GM19043 (cell line): ENCODE results near the gene SSBP3.
A peak's percentile ranks its signal among the peaks of the same experiment; 100 is the strongest.

Experiments used
- ATAC-seq: cut with Tn5 transposase; IDR thresholded peaks from one replicate; pipeline ENCODE4 v1.9.1; 2021; ENCODE audit warnings: low read depth; ENCODE audit not compliant: unreplicated experiment

The SSBP3 gene

DNA sequence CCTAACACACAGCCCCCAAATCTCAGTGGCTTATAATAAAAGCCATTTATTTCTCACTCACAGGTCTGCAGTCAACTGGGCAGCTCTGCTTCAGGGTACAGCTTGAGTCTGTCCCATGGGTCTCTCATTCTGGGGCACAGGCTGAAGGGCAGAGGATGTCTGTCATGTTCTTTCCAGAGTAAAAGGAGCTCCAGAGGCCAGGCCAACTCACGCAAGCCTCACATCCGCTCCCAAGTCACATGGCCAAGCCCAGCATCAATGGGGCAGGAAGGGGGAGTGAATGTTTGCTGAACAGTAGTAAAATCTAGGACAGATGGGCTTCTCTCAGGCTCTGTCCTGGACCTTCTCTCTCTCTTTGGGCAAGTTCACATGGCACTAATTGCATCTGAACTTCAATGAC lies 7.1 kb upstream of the SSBP3 start:
- ATAC-seq: no peak

DNA sequence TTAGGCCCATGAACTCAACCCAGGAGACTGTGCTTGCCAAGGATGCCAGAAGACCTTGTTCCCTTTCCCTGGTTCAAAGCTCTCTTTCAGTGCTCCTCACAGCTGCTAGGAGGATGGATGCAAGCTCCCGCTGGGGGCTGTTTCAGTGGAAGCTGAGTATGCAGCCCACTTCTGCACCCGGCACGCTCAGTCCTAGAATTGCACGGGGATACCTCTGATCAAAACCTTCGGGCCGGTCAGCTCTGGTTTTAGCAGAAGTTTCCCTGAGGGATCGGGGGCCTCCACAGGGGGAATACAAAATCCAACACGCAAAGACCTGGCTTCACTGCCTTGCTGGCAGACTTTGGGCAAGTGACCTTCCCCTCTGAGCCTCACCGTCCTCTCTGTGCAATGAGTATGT lies 4.2 kb upstream of the SSBP3 start:
- no peak for ATAC-seq

DNA sequence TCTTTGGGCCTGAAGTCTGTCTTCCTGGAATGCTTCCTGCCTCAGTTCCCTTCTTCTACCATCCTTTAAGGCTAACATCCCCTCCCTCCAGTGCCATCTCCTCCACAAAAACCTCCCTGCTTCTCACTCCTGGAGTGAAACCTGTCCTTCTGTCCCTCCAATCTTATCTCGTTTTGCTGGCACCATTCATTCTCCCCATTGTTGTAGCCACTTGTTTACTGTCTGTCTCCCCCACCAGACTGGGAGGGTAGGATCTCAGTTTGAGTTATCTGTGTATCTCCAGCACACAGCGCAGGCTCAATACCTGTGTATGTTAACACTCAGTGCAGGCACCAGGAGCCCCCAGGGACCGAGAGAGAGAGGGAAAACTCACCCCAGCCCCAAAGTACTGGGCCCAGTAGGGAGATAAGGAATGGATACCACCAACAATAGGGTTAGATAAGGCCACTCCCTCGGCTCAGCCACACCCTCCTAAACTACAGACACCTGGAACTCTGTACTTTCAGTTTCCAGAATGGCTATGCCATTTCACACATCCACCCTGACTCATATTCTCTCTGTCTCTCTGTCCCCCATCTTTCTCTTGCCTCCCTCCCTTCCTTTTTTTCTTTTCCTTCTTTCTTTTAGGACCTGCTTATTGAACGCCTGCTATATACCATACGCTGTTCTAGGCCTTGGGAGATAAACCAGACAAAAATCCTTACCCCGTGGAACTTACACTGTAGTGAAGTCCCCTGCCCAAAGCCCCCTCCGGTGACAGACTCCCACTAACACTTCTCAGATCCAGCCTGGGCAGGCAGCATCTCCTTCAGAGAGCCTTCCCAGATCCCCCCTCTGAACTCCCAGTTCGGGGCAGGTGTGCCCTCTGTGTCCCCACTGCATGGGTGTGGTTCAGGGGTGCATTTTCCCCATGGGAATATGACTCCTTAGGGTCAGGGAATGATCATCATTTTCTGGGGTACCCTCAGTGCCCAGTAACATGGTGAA lies 3.3 kb upstream of the SSBP3 start:
- peak; percentile 48 for ATAC-seq

DNA sequence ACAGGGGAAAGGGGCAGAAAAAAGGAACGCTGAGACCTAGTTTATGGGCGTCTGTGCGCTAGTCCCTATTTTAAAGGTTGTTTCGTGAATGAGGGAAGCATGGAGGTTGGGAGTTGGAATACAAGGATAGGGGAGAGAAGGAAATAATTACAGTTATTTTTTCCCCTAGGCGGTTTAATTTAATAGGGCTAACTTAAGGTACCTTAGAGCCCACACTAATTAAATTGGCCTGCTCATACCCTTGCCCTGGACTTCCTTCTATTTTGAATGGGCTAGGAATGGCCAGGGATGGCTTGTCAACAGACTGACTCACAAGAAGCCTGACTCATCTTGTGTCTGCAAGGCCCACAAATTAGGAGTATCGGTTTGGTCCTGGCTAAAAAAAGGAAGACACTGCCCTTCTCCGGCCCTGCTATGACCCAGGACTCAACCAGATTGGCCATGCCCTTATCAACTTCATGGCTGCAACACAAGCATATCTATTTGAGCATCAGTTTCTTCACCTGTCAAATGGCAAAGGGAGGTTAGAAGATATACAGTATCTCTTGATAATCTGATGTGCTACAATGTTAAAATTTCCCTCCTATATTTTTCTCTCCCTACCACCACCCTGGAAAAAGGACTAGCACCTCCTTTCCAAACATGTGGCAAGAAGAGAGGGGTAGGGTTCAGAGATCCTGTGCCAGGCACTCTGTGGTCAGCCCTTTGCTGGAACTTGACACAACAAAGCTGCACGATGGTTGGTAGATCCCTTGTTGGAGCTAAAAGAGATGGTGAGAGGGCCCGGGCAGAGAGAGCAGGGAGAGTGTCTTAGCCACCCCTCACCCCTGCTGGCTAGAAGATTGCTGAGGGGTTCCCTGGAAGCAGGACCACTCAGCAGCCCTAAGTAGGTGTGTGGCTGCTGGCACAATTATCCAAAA lies 2.2 kb upstream of the SSBP3 start:
- ATAC-seq: no peak

DNA sequence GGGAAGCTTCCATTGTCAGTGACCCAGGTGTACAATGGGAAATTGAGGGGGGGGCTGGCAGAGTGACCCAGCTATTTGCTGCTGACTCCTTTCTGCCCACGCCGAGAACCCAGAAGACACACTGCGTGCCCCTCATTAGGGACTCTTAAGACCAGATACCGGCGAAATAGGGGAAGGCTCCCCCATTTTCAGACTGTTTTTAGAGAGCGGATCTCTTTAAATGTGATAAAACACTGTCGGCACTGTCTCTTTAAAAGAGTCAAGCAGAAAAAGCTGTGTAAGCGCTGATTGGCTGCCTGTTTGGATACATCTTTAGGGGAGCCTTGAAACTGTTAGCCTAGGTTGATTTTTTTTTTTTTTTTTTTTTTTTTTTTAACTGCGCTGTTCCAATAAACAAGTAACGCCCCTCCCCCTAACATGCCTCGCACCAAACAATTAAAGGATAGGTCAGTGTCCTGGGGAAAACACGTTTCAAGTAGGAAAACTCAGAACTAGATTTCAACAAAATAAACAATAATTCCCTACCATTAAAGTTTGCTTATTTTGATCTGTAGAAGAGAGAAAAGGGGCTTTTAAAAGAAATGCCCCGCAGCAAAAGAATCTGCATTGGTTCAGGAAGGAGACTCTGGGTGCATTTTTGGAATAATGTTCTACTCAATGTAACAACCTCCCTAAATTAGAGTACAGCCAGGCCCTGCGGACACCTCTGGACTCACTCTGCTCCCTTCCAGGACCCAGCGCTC lies 1.4 kb upstream of the SSBP3 start:
- ATAC-seq: no peak

DNA sequence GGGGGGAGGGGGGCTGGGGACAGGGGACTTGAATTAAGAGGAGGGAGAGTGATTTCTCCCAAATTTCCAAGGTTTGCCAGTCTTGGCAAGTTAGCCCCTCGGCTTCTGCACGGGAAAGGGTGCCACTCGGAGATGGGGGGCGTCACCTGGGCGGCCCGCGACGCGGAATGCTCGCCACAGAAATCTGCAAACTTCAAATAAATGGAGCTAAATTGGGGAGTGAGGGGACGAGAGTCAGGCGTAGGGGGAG lies 885 bp upstream of the SSBP3 start:
- ATAC-seq: no peak

DNA sequence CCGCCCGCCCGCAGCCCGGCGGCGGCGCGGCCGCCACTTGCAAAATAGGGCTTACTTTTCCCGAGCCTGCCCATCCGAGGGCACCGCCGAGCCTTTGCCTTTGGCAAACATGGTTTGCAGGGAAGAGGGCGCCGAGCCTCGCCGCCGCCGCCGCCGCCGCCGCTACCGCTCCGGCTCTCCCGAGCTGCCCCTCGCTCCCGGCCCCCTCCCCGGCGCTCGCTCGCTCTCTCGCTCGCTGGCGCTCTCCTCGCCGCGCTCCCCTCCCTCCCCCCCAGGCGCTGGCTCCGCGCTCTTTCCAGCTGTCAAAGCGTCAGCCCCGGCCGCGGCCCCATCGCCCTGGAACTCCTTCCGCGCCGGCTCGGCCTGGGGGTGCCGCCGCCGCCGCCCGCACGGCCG lies 298 bp downstream of the SSBP3 start:
- ATAC-seq: no peak

DNA sequence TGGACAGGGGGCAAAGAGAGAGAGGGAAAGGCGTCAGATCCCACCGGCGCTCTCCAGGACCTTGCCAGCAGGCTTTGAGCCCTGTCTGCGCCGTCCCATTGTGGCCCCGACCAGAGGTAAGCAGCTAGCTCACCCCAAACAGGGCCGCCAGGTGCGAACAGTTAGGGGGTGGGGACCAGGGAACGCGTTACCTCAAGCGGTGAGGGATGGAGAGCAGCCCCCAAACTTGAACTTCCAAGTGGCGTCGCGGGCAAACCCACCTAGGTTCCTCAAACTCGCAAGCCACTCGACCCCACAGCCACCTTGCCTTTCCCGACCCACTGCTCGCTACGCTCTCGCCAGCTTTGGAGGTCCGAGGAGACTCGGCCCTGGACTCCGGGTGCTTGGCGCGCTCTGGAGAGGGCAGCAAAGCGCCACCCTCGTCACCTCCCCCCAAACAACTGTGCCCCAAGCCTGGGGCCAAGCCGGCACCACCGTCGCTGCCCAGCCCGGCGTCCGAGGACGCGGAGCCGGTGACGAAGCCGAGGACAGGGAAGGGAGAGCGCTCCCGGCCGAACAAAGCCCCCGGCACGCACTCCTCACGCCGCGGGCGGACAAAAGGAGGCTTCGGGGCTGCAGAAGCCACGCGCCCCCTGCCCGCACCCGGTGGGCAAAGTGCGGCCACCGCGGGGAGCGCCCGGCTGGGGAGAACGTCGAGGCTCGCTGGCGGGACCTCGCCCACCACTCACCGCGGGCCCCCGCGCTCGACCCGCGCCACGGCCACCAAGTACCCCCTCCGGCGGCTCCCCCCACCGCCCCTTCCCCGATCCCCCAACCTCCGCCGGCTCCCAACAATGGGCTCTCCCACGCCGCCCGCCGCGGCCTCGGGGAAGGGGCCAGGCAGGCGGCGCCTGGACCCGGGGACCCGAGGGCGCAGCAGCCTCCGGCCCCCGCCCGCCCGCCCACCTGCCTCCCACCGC lies 976 bp downstream of the SSBP3 start:
- ATAC-seq: no peak

DNA sequence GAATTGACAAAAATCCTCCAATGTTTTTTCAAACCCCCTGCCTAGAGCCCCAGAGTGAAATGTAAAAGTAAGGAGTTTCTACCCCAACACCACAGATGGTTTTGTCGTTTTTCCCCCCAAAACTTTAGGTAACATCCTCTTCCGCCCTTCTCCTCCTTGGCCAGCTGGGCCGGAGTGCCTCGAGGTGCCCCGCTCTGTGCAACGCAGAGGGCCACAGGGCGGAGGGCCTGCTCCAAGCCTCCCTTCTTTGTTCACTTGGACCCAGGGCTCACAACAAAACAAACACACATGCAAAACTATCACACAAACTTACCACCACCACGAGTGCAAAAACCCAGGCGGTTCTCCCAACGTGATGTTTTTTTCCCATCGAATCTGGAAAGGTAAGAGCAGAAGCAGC lies 1.9 kb downstream of the SSBP3 start:
- ATAC-seq: no peak

DNA sequence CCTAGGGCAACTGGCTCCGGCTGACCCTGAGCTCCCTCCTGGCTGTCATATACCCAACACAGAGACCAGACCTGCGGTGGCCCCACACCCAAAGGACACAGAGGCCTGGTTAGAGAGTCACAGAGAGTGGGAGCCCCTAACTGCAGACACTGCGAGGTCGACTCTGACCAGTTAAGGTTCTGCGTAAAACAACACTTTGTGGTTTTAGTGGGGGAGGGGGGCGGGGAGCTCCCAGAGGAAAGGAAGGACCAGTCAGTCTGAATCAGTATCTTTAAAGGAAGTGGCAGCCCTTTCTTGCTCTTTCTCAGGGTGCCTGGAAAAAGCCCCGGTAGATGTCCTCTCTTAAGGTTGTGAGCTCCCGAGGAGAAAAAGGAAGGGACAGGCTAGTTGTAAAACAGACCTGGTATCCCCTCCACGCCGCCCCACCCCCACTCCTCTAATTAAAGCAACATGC lies 2.4 kb downstream of the SSBP3 start:
- no peak for ATAC-seq

DNA sequence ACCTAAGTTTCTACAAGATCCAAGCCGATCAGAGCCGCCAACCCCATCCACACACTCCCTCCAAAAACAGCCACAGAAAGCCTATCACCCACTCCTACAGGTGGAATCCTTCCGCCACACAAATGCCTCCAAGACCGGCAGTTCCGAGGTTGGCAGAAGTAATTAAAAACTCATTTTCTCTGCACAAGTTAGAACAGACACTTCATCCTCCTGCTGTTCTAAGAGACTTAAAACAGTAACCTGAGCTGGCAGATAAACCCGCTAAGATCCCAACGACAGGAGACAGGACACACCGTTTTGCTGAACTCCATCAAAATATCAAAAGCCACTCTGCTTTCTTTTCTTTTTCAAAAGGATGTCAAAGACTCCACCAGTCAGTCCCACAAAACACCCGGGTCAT lies 2.8 kb downstream of the SSBP3 start:
- ATAC-seq: no peak

DNA sequence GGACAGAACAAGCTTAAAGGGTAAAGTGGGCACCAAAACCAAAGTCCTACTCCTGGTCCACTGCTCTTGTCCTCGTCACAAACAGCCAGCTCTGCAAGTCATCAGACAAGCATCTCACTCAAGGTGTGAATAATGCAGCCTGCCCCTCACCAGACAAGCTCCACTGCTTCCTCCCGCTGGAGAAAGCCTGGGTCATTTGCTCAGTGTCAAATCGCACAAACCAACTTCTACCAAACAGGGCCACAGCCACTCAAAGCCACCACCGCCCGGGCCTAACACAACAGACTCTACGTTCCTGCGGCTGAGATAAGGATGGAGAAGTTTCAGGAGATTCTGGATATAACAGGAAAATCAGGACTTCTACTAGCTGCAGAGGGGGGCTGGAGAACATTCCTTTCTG lies 3.3 kb downstream of the SSBP3 start:
- ATAC-seq: no peak

DNA sequence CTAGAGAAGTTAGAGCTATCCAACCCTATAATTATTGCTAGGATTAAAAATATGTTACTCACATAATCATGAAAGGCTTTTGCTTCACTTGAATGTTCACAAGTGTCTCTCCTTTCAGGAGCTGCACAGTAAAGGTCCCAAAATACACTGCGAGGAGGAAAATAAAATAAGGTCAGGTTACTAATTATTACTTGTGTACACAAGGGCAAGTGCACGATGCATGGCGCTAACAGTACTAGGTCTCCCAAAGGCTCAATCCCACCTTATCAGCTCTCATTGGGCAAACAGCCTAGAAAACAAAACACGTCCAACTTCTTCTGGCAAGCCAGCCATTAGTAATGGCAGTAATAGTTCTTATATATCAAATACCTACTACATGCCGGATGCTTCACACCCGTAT lies 4.4 kb downstream of the SSBP3 start:
- ATAC-seq: no peak

DNA sequence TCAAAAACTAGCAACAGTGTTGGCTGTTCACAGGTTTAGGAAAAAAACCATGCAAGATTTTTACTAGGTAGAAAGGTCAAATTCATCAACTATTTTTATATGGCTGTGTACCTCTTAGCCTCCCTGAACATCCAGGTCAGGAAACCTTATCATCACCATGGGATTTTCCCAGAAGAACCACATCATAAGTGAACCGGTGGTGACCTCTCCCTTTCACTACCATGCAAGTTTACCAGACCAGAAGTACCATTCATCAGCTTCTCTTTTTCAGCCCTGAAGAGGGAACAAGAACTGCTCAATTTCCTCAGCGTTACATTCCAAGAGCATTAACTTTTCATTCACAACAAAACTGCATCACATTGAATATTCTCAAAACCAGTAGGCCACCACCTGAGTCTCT lies 5.9 kb downstream of the SSBP3 start:
- ATAC-seq: no peak

DNA sequence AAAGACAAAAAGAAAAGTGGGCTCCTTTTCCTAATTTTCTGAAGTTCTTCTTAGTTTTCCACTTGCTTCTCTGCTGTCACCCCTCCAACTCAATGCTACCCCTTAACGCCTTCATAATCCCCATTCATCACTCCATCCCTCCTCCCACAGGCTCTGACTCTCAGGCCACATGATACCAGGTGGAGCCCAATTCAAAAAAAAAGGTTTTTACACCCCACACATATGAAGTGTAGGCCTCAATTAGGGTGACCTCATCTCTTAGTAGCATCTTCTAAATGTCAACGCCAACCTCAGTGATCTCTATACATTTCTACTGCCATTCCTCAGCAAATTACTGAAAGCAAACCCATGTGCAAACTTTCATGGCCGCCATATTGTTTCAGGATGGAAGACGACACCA lies 6.4 kb downstream of the SSBP3 start:
- ATAC-seq: no peak

DNA sequence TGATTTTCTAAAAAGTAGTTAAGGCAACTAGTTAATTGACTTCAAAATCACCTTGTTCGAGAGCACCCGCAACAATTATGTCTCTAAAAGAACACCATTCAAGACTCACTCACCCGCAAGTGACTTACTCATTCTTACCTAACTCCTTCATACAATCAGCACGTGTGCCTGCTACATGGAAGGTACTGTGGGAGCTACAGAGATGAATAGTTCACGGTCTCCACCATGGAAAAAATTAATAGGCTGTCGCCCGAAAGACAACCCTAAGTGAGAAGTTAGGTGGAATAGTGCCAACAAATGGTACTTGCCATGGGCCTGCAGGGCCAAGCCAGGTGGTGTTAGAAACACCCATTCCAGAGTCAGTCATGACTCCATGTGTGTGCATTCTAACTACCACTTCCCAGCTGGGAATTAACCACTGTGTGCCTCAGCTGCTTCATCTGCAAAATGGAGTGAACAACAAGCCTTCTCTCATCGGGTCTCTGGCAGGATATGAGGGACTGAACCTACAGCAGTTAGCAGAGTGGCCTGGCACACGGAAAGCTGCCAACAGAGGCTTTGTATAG lies 7.1 kb downstream of the SSBP3 start:
- ATAC-seq: no peak

DNA sequence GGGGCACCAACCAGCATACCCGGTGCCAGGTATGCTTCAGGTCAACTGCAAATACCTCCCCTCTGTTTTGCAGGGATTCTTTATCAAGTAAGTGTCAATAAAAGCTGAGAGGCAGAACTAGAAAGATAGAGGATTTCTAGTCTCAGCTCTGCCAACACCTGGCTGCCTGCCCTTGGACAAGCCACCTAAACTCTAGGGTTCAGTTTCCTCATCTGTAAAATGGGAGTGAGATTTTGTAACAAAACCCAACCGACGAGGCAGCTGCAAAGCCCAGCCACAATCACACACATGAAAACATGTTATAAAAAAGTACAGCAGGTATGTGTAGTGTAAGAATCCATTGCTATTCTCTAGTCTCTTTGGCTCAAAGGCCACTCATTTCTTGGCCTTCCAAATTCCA lies 8.2 kb downstream of the SSBP3 start:
- no peak for ATAC-seq

DNA sequence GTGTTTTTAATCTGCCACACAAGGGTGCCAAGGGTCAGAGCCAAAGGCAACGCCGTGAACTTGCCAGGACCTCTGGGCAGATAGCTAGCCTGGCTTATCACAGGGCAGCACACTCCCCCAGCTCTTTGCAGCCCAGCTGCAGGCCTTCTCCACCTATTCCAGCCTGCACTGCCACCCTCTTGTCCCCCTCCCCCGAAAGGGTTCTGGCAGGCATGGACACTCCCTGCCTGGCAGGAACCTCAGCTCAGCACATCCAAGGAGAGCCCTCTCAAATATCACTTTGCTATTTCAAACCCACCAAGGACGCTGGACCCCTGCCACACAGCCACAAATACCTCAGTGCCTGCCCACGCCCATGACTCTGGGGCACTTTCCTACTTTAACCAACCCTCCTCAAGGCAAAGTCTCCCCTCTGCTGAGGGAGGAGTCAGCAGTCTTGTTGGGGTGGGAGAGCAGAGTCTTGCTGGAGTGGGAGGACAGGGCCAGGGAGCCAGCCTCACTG lies 9.1 kb downstream of the SSBP3 start:
- ATAC-seq: no peak

DNA sequence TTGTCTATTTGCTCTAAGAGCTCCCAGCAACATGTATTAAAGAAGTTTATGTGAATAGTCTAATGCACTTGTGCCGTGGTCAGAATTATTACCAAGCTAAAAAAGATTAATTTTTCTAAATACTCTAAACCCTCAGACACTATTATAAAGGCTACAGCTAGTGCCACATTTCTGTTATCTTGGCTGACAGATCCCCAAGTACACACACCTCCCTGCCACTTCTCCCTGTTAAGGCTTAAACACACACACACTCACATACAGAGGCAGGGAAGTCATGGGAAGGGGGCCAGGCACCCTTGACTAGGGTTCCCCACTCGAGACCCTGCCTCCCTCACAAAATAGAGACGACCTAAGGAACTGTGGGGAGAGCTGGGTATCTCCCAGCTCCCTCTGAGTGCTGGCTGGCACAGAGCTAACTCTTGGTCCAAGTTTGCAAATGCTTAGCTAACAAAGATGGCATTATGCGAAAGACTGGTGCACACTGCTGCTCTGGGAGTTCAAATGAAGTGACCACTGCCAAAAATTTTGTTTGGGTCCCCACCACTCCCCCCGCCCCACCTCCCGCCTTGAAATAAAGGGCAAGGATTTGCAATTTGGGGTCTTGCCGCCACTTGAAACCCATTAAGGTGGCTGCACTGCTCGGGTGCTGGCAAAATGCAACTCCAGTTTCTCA lies 9.8 kb downstream of the SSBP3 start:
- no peak for ATAC-seq
